Measurements from ENCODE around the gene EPHA3.

DNA sequence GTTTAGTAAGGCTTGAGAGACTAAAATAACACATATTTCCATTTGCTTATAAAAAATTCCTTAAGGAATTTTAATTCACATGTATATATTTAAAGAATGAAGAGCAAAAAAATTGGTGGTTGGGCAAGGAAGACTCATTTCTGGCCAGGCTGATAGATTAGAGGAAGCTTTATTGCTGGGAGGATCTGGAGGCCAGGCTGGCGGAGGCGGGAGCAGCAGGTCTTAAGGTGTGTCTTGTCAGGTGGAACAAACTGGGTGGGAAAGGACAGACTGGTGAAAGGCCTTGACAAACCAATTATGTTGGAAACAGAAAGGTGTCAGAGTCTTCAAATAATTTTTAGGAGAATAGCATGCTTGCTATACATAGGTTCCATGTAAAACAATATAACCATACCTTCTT is 124.7 kb downstream of the EPHA3 start:
- TF ChIP-seq, protein P1, sequence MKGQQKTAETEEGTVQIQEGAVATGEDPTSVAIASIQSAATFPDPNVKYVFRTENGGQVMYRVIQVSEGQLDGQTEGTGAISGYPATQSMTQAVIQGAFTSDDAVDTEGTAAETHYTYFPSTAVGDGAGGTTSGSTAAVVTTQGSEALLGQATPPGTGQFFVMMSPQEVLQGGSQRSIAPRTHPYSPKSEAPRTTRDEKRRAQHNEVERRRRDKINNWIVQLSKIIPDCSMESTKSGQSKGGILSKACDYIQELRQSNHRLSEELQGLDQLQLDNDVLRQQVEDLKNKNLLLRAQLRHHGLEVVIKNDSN (IDR thresholded peaks at IDR 0.05; ENCODE audit: borderline replicate concordance, extremely low read length, insufficient read depth, low read depth, low read length), result no peak
- TF ChIP-seq POLR2A (IDR thresholded peaks at IDR 0.05; ENCODE audit: low read depth, low read length), result no peak
- no peak for TF ChIP-seq MTA3 (IDR thresholded peaks at IDR 0.05; ENCODE audit: borderline replicate concordance, low read length)
- TF ChIP-seq EZH2 (IDR thresholded peaks at IDR 0.05; ENCODE audit: borderline replicate concordance, control insufficient read depth, low read depth, low read length), result no peak
- TF ChIP-seq, protein P2, sequence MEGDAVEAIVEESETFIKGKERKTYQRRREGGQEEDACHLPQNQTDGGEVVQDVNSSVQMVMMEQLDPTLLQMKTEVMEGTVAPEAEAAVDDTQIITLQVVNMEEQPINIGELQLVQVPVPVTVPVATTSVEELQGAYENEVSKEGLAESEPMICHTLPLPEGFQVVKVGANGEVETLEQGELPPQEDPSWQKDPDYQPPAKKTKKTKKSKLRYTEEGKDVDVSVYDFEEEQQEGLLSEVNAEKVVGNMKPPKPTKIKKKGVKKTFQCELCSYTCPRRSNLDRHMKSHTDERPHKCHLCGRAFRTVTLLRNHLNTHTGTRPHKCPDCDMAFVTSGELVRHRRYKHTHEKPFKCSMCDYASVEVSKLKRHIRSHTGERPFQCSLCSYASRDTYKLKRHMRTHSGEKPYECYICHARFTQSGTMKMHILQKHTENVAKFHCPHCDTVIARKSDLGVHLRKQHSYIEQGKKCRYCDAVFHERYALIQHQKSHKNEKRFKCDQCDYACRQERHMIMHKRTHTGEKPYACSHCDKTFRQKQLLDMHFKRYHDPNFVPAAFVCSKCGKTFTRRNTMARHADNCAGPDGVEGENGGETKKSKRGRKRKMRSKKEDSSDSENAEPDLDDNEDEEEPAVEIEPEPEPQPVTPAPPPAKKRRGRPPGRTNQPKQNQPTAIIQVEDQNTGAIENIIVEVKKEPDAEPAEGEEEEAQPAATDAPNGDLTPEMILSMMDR (IDR thresholded peaks at IDR 0.05 in 2 of 3, conservative IDR thresholded peaks at IDR 0.05 in 1 of 3; ENCODE audit: control insufficient read depth in 2 of 3, extremely low read depth in 1 of 3, insufficient read depth in 1 of 3, low read depth in 3 of 3, low read length in 3 of 3), result no peak
- no peak for TF ChIP-seq CEBPB (IDR thresholded peaks at IDR 0.05; ENCODE audit: borderline replicate concordance in 1 of 2, low read depth in 2 of 2, low read length in 2 of 2)
- no peak for TF ChIP-seq CBFB (IDR thresholded peaks at IDR 0.05; ENCODE audit: low read depth)
- TF ChIP-seq TAF1 (IDR thresholded peaks at IDR 0.05; ENCODE audit: borderline replicate concordance, low read depth, low read length), result no peak
- TF ChIP-seq SUZ12 (IDR thresholded peaks at IDR 0.05; ENCODE audit: unreplicated experiment), result no peak
- no peak for TF ChIP-seq EGR1 (IDR thresholded peaks at IDR 0.05; ENCODE audit: borderline replicate concordance in 1 of 2, low read depth in 2 of 2, low read length in 2 of 2)
- no peak for TF ChIP-seq RBBP5 (conservative IDR thresholded peaks at IDR 0.05)
- TF ChIP-seq FOXM1 (IDR thresholded peaks at IDR 0.05; ENCODE audit: low read depth, low read length), result no peak
- TF ChIP-seq, protein P3, sequence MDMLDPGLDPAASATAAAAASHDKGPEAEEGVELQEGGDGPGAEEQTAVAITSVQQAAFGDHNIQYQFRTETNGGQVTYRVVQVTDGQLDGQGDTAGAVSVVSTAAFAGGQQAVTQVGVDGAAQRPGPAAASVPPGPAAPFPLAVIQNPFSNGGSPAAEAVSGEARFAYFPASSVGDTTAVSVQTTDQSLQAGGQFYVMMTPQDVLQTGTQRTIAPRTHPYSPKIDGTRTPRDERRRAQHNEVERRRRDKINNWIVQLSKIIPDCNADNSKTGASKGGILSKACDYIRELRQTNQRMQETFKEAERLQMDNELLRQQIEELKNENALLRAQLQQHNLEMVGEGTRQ (IDR thresholded peaks at IDR 0.05; ENCODE audit: borderline replicate concordance, low read depth, low read length), result no peak
- TF ChIP-seq, protein P4, sequence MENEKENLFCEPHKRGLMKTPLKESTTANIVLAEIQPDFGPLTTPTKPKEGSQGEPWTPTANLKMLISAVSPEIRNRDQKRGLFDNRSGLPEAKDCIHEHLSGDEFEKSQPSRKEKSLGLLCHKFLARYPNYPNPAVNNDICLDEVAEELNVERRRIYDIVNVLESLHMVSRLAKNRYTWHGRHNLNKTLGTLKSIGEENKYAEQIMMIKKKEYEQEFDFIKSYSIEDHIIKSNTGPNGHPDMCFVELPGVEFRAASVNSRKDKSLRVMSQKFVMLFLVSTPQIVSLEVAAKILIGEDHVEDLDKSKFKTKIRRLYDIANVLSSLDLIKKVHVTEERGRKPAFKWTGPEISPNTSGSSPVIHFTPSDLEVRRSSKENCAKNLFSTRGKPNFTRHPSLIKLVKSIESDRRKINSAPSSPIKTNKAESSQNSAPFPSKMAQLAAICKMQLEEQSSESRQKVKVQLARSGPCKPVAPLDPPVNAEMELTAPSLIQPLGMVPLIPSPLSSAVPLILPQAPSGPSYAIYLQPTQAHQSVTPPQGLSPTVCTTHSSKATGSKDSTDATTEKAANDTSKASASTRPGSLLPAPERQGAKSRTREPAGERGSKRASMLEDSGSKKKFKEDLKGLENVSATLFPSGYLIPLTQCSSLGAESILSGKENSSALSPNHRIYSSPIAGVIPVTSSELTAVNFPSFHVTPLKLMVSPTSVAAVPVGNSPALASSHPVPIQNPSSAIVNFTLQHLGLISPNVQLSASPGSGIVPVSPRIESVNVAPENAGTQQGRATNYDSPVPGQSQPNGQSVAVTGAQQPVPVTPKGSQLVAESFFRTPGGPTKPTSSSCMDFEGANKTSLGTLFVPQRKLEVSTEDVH (IDR thresholded peaks at IDR 0.05; ENCODE audit: low read depth, partially characterized antibody), result no peak

All from GM12878 (cell line).